HG02763 (cell line): ENCODE results near the gene CMSS1.

Experiments
- ATAC-seq: cut with Tn5 transposase; IDR thresholded peaks from one replicate; pipeline ENCODE4 v1.9.1; 2021; ENCODE audit warnings: mild to moderate bottlenecking, moderate library complexity; ENCODE audit not compliant: unreplicated experiment

The CMSS1 gene

DNA sequence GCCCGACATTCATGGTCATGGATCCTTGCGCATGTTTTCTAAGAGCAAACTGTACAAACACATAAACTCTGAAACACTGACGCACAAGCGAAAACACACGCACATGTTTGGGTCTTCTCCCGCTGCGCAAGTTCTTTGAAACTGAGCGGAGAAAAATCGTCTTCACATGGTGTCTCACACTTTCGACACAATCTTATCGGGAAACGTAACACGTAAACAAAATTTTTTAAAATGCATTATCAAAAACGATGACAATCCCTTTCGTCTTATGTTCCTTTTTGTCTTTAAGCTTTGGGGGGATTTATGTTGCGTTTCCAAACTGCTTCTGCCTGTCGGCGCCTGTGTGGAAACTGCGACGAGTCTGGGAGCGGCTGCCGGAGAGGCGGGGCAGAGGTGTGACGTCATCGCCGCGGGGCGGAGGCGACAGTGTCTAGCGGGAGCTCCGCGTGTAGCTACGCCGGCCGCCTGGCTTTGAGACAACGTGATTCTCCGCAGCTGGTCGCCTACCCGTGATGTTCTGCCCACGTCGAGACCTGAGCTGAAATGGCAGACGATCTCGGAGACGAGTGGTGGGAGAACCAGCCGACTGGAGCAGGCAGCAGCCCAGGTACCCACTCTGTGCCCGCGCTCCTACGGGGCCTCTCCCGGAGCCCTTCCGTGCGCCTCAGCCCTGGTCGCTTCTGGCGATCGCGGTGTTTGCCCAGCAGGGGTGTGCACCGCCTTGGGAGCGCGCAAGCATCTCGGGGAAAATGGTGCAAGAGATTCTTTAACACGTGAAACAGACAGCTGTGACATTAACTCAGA lies at the start of gene CMSS1:
Gene CMSS1 (plus strand): TSS at position 426 of the 804 bp plus-strand sequence.
- peak; percentile 99 for ATAC-seq

DNA sequence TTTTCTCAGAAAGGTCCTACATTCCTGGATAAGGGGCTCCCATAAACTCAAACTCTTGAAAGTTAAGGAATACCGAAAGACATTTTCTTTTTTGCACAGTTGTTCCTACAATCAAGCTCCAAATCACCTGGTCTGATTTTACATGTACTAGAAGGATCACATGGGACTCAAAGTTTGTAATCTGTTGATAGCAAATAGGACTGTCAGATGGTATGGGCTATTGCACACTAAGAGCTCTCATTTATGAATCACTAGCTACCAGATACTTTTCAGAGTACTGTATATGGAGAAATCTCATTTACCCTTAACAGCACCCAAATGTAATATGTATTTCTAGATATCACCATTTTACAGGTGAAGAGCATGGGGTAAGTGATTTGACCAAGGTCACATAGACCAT lies 49.5 kb upstream of the CMSS1 start:
- ATAC-seq: no peak

DNA sequence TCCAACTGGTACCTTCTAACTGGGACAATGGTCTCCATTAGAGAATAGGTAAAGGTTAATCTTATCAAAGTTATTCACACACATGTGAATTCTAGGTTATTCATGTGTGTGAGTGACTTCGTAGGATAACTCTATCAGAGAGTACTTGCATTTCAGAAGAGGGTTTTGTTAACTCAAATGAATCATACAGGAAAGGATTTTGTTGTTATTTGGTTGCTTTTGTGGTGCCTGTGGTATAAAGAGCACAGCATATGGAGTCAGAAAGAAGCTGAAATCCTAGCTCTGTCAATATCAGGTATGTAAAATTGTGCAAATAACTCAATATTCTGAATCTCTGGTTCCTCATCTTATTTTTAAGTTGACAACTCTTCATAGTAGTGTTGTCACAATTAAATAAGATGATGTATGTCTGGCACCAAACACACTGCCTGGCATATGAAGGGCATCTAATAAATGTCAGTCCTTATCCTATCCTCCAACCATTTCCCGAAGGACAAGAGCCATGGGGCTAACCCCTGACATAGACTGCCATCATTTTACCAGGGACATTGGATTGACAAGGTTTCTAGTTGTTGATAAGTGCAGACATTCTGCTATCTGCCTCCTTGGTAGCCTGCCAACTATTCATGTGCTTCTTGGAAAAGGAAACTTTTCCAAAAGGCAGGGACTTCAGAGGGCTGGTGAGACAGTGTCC lies 48.7 kb upstream of the CMSS1 start:
- ATAC-seq: no peak

DNA sequence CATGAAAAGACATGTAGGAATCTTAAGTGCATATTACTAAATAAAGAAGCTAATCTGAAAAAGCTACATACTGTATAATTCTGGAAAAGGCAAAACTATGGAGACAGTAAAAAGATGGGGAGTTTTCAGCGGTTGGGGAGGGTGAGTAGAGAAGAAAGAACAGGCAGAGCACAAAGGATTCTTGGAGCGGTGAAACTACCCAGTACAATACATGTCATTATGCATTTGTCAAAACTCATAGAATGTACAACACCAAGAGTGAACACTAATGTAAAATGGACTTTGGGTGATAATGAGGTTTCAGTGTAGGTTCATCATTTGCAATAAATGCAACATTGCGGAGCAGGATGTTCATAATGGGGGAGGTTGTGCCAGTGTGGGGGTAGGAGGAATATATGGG lies 45.5 kb upstream of the CMSS1 start:
- no peak for ATAC-seq

DNA sequence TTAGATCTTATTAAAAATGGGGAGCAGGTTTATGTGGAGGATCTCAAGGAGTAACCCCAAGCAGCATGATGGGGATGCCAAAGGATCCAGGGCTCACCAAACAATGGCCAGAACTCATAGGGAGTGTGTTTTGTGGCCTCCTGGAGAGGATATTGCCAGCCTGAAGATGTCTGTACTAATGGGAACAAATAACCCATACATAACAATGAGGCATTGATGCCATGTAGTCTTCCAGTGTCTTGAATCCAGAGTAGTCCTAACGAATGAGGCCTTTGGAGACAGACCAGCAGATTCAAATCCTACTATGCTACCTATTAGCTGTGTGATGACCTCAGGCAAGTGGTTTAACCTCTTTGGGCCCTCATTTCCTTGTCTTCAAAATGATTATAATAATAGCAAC lies 45.0 kb upstream of the CMSS1 start:
- no peak for ATAC-seq

DNA sequence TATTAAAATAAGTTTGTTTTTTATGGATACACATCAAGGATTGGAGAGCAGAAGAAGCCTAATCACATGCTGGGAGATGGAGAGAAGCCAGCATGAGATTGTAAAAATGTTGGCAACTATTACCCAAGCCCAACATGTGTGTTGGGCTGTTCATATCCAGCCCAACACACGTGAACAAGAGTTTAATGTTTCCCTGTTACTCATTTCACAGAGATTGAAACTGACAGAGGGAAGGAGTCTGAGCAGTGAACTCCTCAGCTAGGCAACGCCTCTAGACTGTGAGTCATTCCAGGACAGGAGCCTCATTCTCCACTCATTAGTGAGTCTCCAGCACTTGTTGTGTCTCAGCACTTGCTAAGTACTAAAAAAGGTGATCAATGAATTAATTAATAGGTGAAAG lies 43.2 kb upstream of the CMSS1 start:
- peak; percentile 96 for ATAC-seq

DNA sequence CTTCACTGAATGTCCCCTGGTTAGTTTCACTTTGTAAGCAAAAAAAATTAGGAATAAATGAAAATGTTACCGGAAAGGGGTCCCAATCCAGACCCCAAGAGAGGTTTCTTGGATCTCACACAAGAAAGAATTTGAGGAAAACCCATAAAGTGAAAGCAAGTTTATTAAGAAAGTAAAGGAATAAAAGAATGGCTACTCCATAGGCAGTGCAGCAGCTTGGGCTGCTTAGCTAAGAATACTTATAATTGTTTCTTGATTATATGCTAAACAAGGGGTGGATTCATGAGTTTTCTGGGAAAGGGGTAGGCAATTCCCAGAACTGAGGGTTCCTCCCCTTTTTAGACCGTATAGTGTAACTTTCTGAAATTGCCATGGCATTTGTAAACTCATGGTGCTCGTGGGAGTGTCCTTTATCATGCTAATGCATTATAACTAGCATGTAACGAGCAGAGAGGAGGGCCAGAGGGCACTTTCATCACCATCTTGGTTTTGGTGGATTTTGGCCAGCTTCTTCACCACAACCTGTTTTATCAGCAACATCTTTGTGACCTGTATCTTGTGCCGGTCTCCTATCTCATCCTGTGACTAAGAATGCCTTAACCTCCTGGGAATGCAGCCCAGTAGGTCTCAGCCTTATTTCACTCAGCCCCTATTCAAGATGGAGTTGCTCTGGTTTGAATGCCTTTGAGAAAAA lies 41.0 kb upstream of the CMSS1 start:
- ATAC-seq: no peak

DNA sequence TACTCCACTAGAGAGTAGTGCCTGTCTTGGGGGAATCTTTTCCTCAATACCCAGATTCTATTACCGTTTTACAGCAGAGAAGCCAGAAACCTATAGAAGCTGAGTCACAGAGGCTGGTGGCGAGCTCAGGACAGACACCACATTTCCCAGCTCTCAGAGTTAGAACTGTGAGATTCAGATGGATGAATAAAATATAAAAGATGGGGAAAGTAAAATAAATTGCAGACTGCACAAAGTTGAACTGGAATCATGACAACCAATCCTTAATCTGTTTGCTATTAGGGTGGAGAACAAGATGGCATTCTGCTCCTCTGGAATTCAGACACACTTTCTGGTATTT lies 40.5 kb upstream of the CMSS1 start:
- ATAC-seq: no peak

DNA sequence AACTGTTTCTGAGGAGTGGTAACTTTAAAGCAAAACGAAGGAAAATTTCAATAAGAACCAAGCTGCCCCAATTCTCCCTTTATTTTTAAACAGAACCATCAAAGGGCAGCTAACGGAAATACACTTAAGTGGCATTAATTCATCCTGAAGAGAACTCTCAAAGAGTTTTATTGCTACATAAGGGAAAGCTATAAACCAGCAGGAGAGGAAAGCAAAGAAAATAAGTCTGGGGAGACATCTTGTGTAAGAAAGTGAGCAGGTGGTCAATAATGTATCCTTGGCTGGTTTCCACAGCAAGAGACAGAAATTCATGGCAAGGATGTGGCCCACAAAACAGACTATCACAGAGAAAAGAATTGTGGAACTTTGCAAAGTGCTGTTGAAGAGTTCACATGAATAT lies 40.0 kb upstream of the CMSS1 start:
- ATAC-seq: no peak

DNA sequence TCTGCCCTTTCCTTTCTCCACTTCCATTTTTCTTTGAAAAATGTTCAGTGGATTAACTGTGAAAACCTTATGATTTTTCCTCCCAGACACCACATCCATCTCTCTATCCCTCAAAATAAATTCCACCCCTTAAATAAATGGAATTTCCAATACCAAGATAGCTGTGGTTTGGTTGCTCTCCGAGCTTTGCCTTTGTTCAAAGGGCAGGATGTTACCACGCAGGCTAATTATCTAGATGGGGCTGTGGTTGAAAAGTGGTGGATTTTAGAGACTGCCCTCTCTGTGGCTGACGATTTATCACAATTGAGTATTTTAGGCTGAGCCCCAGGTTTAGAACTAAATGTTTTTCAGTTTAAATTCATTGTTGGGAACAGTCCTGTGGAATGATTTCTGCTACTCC lies 36.9 kb upstream of the CMSS1 start:
- no peak for ATAC-seq

DNA sequence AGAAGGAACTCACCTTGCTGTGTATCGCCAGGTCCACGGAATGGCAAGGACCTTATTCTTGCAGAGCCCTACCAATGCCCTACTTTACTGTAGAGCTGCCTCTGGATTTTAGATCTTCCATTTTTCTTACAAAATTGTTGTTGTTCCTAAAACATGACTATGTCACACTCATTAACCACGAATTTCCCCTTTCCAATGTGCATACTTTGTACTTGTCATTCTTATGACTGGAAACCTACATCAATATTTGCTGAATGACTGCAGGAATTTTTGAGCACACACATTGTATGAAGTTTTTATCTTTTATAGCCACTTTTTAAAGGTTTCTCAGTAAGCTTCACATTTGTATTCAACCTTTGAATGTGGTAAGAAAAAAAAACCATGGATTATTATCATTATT lies 35.9 kb upstream of the CMSS1 start:
- no peak for ATAC-seq

DNA sequence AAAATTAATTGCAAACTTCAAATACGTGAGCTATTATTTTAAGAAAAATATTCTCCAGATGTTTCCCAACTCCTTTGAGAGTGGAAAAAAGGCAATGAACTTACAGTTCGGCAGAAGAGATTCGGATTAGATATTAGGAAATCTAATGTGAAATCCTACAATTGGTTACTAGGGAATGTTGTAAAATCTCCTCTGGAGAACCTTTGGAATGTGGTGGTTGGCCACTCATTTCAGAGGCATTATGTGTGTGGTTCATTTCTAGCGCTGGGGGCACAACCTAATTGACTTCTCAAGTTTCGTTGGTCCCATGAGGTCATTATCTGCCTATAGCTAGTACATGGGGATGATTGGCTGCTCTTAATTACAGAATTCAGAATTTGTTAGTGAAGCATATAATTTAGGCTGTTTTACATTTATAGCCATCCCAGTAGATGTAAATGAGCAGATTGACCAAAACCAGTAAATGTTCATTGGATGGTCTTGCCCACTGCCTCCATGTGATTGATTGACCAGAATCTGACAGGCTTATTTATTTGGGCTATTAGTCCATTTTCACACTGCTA lies 34.6 kb upstream of the CMSS1 start:
- no peak for ATAC-seq

DNA sequence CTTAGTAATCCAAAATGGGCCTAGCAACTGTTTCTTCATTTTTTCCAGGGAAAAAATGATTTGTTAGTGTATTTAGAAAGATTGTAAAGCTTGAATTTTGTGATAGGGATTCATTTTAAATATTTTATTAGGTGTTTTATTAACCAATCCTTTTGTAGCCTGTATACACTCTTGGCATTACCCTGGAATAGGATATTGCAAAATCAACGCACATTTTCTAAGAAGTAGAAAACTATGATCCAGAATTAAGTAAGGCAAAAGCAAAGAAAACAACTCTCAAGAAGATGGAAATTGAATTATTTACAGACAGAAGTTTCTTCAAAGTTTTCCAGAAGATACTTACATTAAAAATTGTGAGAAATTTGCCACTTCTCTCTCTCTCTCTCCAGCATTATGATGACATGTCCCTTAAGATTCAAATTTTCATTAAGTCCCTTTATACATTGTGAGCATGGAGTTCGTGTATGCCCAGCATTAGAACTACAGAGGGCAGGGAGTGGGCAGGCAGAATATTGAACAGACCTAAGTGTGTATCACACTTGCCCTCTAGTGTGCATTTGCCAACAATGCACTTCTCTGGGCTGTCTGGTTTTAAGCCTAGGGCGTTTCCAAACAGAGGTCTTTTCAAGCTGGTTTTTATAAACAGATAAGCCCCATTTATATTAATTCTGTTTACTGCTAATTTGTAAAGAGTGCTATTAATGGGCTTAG lies 28.5 kb upstream of the CMSS1 start:
- peak; percentile 79 for ATAC-seq

DNA sequence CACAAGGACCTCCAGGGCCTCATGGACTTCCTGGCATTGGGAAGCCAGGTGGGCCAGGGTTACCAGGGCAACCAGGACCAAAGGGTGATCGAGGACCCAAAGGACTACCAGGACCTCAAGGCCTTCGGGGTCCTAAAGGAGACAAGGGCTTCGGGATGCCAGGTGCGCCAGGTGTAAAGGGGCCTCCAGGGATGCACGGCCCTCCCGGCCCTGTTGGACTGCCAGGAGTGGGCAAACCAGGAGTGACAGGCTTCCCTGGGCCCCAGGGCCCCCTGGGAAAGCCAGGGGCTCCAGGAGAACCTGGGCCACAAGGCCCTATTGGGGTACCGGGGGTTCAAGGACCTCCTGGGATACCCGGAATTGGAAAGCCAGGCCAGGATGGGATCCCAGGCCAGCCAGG lies 23.2 kb upstream of the CMSS1 start:
- ATAC-seq: no peak

DNA sequence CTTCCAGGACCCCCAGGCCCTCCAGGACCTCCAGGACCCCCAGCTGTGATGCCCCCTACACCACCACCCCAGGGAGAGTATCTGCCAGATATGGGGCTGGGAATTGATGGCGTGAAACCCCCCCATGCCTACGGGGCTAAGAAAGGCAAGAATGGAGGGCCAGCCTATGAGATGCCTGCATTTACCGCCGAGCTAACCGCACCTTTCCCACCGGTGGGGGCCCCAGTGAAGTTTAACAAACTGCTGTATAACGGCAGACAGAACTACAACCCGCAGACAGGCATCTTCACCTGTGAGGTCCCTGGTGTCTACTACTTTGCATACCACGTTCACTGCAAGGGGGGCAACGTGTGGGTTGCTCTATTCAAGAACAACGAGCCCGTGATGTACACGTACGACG lies 22.1 kb upstream of the CMSS1 start:
- no peak for ATAC-seq

DNA sequence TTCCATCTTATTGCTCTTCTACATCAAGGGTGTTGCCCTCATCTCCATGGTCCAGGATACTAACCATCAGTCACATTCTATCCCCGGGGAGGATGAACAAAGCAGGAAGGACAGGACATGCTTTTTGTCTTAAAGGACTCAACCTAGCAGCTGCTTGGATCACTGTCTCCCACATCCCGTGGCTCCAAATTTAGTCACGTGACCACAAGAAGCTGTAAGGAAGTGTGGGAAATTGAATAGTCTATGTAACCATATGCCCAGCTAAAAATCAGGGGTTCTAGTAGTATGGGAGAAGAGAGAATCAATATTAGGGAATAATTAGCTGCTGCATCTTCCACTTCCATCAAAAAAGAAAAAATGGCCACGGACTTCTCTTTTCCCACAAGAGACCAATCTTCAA lies 18.2 kb upstream of the CMSS1 start:
- no peak for ATAC-seq

DNA sequence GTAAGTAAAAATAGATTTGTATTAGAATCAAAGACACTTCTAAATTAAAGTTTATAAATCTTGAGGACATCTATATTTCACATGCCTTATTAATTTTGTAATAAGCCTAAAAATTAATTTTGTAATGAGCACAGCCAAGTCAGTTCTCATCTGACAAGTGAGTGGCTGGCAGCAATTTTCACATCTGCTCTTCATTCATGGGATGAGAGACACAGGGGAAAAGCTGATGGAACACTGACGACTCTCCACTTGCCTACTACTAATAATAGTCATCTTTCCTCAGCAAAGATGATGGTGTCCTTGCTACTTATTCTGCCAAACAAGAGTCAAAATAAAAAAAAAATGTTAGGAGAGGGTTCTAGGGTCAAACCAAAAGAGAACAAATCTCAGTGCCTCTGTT lies 14.4 kb upstream of the CMSS1 start:
- ATAC-seq: no peak

DNA sequence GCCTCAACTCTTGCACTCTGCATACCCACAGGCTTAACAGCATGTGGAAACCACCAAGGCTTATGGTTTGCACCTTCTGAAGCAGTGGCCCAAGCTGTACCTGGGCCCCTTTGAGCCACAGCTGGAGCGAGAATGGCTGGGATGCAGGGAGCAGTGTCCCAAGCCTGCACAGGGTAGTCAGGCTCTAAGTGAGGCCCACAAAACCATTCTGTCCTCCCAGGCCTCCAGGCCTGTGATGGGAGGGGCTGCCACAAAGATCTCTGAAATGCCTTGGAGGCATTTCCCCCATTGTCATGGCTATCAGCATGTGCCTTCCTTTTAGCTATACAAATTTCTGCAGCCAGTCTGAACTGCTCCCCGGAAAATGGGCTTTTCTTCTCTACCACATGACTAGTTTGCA lies 12.5 kb upstream of the CMSS1 start:
- no peak for ATAC-seq

DNA sequence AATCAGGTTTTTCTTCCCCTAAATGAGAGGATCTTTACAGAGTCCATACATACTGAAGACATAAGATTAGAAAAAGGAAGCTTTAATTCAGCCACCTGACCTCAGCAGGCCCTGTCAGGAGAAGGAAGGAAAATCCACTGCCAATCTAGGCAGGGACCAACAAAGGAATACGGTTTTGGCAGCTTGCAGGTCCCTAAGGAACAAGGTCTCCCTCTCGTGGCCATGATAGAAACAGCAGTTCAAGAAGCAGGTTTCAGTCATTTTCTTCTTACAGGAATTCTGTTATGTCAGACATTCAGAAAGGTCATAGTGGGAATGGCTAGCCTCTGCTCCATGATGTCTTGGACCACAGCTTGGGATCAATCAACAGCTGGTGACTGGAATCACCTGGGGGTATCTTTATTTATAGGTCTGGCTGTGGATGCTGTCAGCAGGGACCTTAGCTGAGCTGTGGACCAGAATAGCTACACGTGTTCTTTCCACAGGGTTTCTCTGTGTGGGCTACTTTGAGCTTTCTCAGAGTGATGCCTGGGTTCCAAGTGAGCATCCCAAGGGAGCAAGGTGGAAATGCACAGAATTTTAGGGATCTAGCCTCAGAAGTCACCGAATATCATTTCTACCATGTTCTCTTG lies 9.4 kb upstream of the CMSS1 start:
- no peak for ATAC-seq

DNA sequence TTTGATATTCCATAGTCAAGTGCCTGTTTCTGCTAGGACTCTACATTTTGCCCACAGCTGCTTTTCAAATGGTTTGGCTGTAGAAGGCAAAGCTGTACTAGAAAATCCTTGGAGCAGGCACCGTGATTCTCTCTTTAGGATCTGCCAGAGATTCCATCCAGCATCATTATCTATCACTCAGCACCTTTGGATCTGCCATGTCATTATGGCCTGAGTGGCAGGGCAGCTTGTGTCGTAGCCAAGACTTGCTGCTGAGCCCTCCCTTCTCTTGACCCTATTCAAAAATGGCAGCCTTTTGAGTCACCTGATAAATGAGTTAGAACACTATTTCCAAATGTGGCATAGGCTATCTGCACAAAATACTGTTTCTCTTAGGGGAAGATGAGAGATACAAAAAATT lies 8.1 kb upstream of the CMSS1 start:
- no peak for ATAC-seq

DNA sequence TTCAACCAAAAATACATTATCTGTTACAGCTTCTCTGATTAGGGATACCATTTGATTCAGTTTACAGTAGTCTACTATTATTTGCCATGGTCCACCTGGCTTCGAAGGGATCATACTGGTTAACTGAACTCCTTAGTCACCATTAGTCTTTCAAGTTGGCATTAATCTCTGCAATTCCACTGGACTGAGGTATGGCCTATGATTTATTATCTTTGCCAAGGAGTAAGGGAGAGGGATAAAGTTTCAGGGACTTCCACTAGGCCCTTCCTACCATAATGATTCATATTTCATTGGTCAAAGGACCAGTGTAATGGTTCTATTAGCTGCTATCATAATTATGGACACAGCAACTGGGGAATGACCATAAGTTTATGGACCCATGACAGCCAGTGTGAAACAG lies 7.3 kb upstream of the CMSS1 start:
- ATAC-seq: no peak
